ENCODE results near the gene ZNF423. TPM values are rescaled to one million over a fixed set of nuclear protein-coding genes. Genes with fewer than 3 reads are reported as not detected.

Gene ZNF423
- total and polyA plus RNA-seq, 2 donors: 0.52 to 1.6 TPM

GRCh38 chr16:49740256-49740655 lies 115.7 kb downstream of the ZNF423 start:
- Histone ChIP-seq H3K4me3 (ENCODE audit: low read length in 2 of 2) (no peak overlapping the region), H3K27ac (ENCODE audit: low read depth in 1 of 2, low read length in 1 of 2) (no peak overlapping the region), H3K27me3 (ENCODE audit: control insufficient read depth in 2 of 2, insufficient read depth in 1 of 2, low read length in 1 of 2) (no peaks in the 10 kb centered on the region), H3K36me3 (ENCODE audit: control insufficient read depth in 2 of 2, insufficient read depth in 2 of 2, low read length in 1 of 2) (no peaks in the 10 kb centered on the region), H3K9me3 (ENCODE audit: control insufficient read depth in 2 of 2, insufficient read depth in 1 of 2, low read length in 1 of 2) (no peaks in the 10 kb centered on the region), H3K4me1 (ENCODE audit: control insufficient read depth in 2 of 2, insufficient read depth in 2 of 2, low read length in 2 of 2) (no peaks in the 10 kb centered on the region)
- 91% methylated on average over 7 of the region's 7 CpGs for WGBS
- no peak for DNase-seq (ENCODE audit: low read depth in 6 of 9, low spot score in 9 of 9)

GRCh38 chr16:49739381-49739780 lies 116.5 kb downstream of the ZNF423 start:
- Histone ChIP-seq H3K36me3 (ENCODE audit: control insufficient read depth in 2 of 2, insufficient read depth in 2 of 2, low read length in 1 of 2) (no peaks in the 10 kb centered on the region), H3K9me3 (ENCODE audit: control insufficient read depth in 2 of 2, insufficient read depth in 1 of 2, low read length in 1 of 2) (no peaks in the 10 kb centered on the region), H3K4me3 (ENCODE audit: low read length in 2 of 2) (no peak overlapping the region), H3K27ac (ENCODE audit: low read depth in 1 of 2, low read length in 1 of 2) (no peak overlapping the region), H3K27me3 (ENCODE audit: control insufficient read depth in 2 of 2, insufficient read depth in 1 of 2, low read length in 1 of 2) (no peaks in the 10 kb centered on the region), H3K4me1 (ENCODE audit: control insufficient read depth in 2 of 2, insufficient read depth in 2 of 2, low read length in 2 of 2) (no peaks in the 10 kb centered on the region)
- DNase-seq (ENCODE audit: low read depth in 6 of 9, low spot score in 9 of 9): peak in 1 of 9 donors; percentile 15
- WGBS: 84% methylated on average over 9 of the region's 9 CpGs

DNA sequence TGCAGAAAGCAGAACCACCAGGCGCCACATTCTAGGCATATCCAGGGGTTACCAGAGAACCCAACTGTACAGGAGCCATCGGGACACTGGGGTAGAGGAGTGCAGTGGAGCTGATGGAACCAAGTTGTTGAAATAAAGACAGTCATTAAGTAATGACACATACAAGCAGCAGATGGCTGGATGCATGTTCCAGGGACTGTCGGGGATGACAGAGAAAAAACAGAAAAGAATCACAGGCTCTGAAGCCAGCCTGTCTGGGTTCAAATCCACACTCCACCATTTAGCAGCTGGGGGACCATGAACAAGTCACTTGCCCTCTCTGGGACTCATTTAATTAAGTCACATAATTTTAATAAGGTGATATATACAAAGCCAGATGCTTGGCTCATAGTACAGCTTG lies 117.1 kb downstream of the ZNF423 start:
- WGBS: 97% methylated on average over 3 of the region's 3 CpGs

GRCh38 chr16:49738001-49738400 lies 117.9 kb downstream of the ZNF423 start:
- Histone ChIP-seq H3K9me3 (ENCODE audit: control insufficient read depth in 2 of 2, insufficient read depth in 1 of 2, low read length in 1 of 2) (no peaks in the 10 kb centered on the region), H3K36me3 (ENCODE audit: control insufficient read depth in 2 of 2, insufficient read depth in 2 of 2, low read length in 1 of 2) (no peaks in the 10 kb centered on the region), H3K4me1 (ENCODE audit: control insufficient read depth in 2 of 2, insufficient read depth in 2 of 2, low read length in 2 of 2) (no peaks in the 10 kb centered on the region), H3K4me3 (ENCODE audit: low read length in 2 of 2) (no peak overlapping the region), H3K27ac (ENCODE audit: low read depth in 1 of 2, low read length in 1 of 2) (no peak overlapping the region), H3K27me3 (ENCODE audit: control insufficient read depth in 2 of 2, insufficient read depth in 1 of 2, low read length in 1 of 2) (no peaks in the 10 kb centered on the region)
- 98% methylated on average over 10 of the region's 10 CpGs for WGBS
- no peak for DNase-seq (ENCODE audit: low read depth in 6 of 9, low spot score in 9 of 9)

More for the DNA sequence above, 117.1 kb downstream of the ZNF423 start:
- Histone ChIP-seq H3K4me1 (ENCODE audit: control insufficient read depth in 2 of 2, insufficient read depth in 2 of 2, low read length in 2 of 2) (no peaks in the 10 kb centered on the region), H3K9me3 (ENCODE audit: control insufficient read depth in 2 of 2, insufficient read depth in 1 of 2, low read length in 1 of 2) (no peaks in the 10 kb centered on the region), H3K27ac (ENCODE audit: low read depth in 1 of 2, low read length in 1 of 2) (no peak overlapping the region), H3K27me3 (ENCODE audit: control insufficient read depth in 2 of 2, insufficient read depth in 1 of 2, low read length in 1 of 2) (no peaks in the 10 kb centered on the region), H3K36me3 (ENCODE audit: control insufficient read depth in 2 of 2, insufficient read depth in 2 of 2, low read length in 1 of 2) (no peaks in the 10 kb centered on the region), H3K4me3 (ENCODE audit: low read length in 2 of 2) (no peak overlapping the region)
- no peak for DNase-seq (ENCODE audit: low read depth in 6 of 9, low spot score in 9 of 9)

DNA sequence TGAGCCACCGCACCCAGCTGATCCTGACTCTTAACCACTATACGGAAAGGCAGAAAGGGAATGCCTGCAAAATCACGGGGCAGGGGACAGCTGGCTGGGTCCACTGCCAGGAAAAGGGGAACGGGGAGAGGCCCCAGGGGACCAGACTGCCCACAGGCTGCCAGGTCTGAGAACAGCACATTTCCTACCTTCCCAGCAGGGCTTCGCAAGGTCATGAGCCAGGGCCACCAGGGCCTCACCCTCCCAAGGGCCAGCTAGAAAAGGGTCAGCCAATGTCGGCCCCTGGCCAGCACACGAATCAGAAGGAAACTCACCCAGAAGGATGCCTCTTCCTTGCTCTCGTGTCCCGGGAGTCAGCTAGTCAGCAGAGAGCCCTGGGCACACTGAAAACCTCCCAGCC lies 118.4 kb downstream of the ZNF423 start:
- no peaks in the 10 kb centered on the region for H3K9me3 ChIP-seq (ENCODE audit: control insufficient read depth in 2 of 2, insufficient read depth in 1 of 2, low read length in 1 of 2)
- no peaks in the 10 kb centered on the region for H3K4me1 ChIP-seq (ENCODE audit: control insufficient read depth in 2 of 2, insufficient read depth in 2 of 2, low read length in 2 of 2)
- no peak for DNase-seq (ENCODE audit: low read depth in 6 of 9, low spot score in 9 of 9)
- 90% methylated on average over 9 of the region's 9 CpGs for WGBS
- H3K36me3 ChIP-seq (ENCODE audit: control insufficient read depth in 2 of 2, insufficient read depth in 2 of 2, low read length in 1 of 2): no peaks in the 10 kb centered on the region
- no peaks in the 10 kb centered on the region for H3K27me3 ChIP-seq (ENCODE audit: control insufficient read depth in 2 of 2, insufficient read depth in 1 of 2, low read length in 1 of 2)
- no peak overlapping the region for H3K4me3 ChIP-seq (ENCODE audit: low read length in 2 of 2)
- H3K27ac ChIP-seq (ENCODE audit: low read depth in 1 of 2, low read length in 1 of 2): no peak overlapping the region

DNA sequence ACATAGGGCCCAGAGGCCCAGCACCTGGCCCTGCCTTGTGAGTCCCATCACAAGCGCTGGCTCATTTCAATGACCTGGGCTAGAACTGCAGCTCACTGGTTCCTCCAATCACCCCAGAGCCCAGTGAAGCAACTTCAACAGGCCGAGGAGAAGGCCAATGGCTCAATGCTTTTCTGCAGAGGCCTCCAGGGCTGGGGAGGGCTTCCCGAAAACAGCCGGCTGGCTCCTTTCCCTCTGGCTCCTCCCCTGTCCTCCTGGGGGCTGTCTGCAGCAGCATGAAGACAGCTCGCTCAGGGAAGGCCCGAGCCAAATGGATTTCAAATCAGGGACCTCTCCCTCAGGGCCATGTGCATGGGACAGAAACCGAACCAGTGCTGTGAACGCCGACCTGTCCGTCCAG lies 121.6 kb downstream of the ZNF423 start:
- H3K4me3 ChIP-seq (ENCODE audit: low read length in 2 of 2): no peak overlapping the region
- 94% methylated on average over 10 of the region's 10 CpGs for WGBS
- peaks cover 0 to 8% of the 10 kb centered on the region in 2 donors for H3K9me3 ChIP-seq (ENCODE audit: control insufficient read depth in 2 of 2, insufficient read depth in 1 of 2, low read length in 1 of 2)
- H3K36me3 ChIP-seq (ENCODE audit: control insufficient read depth in 2 of 2, insufficient read depth in 2 of 2, low read length in 1 of 2): no peaks in the 10 kb centered on the region
- H3K27me3 ChIP-seq (ENCODE audit: control insufficient read depth in 2 of 2, insufficient read depth in 1 of 2, low read length in 1 of 2): no peaks in the 10 kb centered on the region
- H3K4me1 ChIP-seq (ENCODE audit: control insufficient read depth in 2 of 2, insufficient read depth in 2 of 2, low read length in 2 of 2): no peaks in the 10 kb centered on the region
- no peak for DNase-seq (ENCODE audit: low read depth in 6 of 9, low spot score in 9 of 9)
- no peak overlapping the region for H3K27ac ChIP-seq (ENCODE audit: low read depth in 1 of 2, low read length in 1 of 2)

DNA sequence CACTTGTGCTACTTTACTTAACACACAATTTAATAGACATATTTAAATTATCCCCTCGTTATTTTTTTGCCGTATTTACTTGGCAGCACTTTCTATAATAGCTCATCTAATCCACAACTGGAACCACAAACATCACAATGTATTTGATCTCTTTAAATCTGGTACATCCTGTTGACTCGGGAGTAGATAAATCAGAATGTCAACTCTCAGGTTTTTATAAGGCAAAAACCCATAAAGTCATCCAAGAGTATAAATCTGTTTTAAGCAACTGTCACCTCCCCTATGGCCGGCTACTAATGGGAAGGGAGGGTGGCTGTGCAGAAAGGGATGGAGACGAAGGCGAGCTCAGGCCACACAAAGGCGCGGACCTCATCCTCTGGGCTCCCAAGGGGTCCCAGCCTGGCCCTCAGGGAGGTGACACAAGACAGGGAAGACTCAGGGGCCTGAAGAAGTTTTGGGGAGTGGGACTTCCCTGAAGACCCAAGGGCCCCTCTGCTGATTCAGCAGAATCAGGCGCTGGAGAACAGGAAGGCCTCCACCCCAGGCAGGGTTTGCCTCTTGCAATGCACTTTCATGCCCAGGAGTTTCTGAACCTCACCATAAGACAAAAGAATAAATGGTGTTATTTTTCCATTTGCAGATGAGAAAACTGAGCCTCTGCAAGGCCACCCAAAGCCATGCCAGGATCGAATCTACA lies 122.5 kb downstream of the ZNF423 start:
- no peak for DNase-seq (ENCODE audit: low read depth in 6 of 9, low spot score in 9 of 9)
- peaks cover 0 to 8% of the 10 kb centered on the region in 2 donors for H3K9me3 ChIP-seq (ENCODE audit: control insufficient read depth in 2 of 2, insufficient read depth in 1 of 2, low read length in 1 of 2)
- H3K36me3 ChIP-seq (ENCODE audit: control insufficient read depth in 2 of 2, insufficient read depth in 2 of 2, low read length in 1 of 2): no peaks in the 10 kb centered on the region
- WGBS: 79% methylated on average over 10 of the region's 10 CpGs
- H3K4me1 ChIP-seq (ENCODE audit: control insufficient read depth in 2 of 2, insufficient read depth in 2 of 2, low read length in 2 of 2): no peaks in the 10 kb centered on the region
- H3K27ac ChIP-seq (ENCODE audit: low read depth in 1 of 2, low read length in 1 of 2): no peak overlapping the region
- no peak overlapping the region for H3K4me3 ChIP-seq (ENCODE audit: low read length in 2 of 2)
- no peaks in the 10 kb centered on the region for H3K27me3 ChIP-seq (ENCODE audit: control insufficient read depth in 2 of 2, insufficient read depth in 1 of 2, low read length in 1 of 2)

DNA sequence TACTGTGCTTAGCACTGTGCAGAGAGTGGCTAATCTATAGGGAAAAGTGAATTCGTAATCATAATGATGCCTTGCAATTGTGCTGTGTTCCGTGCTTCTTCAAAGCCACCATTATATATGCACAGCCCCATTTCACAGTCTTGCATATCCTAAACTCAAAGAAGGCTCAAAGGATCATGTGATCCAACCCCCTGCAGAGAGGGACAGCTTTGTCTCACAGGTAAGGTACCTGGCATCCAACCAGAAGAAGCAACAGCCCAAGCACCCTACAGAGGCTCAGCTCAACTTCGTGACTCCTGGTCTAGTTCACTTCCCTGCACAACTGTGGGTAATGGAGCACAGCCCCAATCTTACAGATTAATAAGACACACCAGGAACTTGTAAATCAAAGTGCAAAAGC lies 124.0 kb downstream of the ZNF423 start:
- 94% methylated on average over 3 of the region's 3 CpGs for WGBS
- no peak overlapping the region for H3K27ac ChIP-seq (ENCODE audit: low read depth in 1 of 2, low read length in 1 of 2)
- H3K4me3 ChIP-seq (ENCODE audit: low read length in 2 of 2): no peak overlapping the region
- no peaks in the 10 kb centered on the region for H3K27me3 ChIP-seq (ENCODE audit: control insufficient read depth in 2 of 2, insufficient read depth in 1 of 2, low read length in 1 of 2)
- no peak for DNase-seq (ENCODE audit: low read depth in 6 of 9, low spot score in 9 of 9)
- no peaks in the 10 kb centered on the region for H3K4me1 ChIP-seq (ENCODE audit: control insufficient read depth in 2 of 2, insufficient read depth in 2 of 2, low read length in 2 of 2)
- peaks cover 0 to 8% of the 10 kb centered on the region in 2 donors for H3K9me3 ChIP-seq (ENCODE audit: control insufficient read depth in 2 of 2, insufficient read depth in 1 of 2, low read length in 1 of 2)
- no peaks in the 10 kb centered on the region for H3K36me3 ChIP-seq (ENCODE audit: control insufficient read depth in 2 of 2, insufficient read depth in 2 of 2, low read length in 1 of 2)

GRCh38 chr16:49730772-49731171 lies 125.1 kb downstream of the ZNF423 start:
- peaks cover 0 to 8% of the 10 kb centered on the region in 2 donors for H3K9me3 ChIP-seq (ENCODE audit: control insufficient read depth in 2 of 2, insufficient read depth in 1 of 2, low read length in 1 of 2)
- H3K36me3 ChIP-seq (ENCODE audit: control insufficient read depth in 2 of 2, insufficient read depth in 2 of 2, low read length in 1 of 2): no peaks in the 10 kb centered on the region
- DNase-seq (ENCODE audit: low read depth in 6 of 9, low spot score in 9 of 9): no peak
- no peaks in the 10 kb centered on the region for H3K27me3 ChIP-seq (ENCODE audit: control insufficient read depth in 2 of 2, insufficient read depth in 1 of 2, low read length in 1 of 2)
- no peak overlapping the region for H3K27ac ChIP-seq (ENCODE audit: low read depth in 1 of 2, low read length in 1 of 2)
- H3K4me1 ChIP-seq (ENCODE audit: control insufficient read depth in 2 of 2, insufficient read depth in 2 of 2, low read length in 2 of 2): no peaks in the 10 kb centered on the region
- 91% methylated on average over 12 of the region's 12 CpGs for WGBS
- H3K4me3 ChIP-seq (ENCODE audit: low read length in 2 of 2): no peak overlapping the region
